Fibroblast of skin of right quadriceps (primary cell): ENCODE data around the gene STAT3.
"Not testable (repeated sequence)": the region's sequence is repeated elsewhere in the genome, so short reads cannot be mapped to it uniquely, and the experiment has no call there.

Experiments used
- DNase-seq: peaks from one replicate; pipeline ENCODE4 v3.0.0-alpha.2; 2013

STAT3 gene

DNA sequence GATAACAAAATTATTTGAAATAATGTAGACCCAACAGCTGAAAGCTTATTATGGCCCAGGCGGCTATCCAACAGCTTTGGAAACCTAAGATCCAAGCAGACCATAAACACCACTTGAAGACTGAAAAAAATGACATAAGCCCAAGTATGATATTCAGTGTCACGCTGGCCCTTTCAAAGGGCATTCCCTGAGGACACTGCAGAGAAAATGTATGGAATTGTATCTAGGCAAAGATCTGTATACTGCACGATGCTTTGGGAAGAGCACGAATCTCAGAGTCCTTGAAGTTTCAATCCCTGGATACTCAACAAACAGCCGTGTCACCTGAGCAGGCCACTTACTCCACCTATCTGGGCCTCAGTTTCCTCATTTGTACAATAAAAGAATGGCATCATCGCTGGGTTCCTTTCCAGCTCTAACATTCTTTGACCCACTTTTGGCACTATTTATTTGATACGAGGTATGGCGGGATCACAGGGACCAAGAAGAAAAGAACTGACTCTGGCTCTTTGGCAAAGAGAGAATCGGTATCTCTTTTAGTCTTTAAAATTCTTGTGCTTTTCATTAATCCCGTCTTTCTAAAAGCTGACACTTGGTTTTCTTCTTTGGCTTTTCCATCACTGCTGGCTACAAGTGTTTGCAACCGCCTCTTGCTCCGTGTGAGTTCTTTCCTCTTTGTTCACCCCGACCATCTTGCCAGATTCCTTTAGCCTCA lies 113.3 kb downstream of the STAT3 start:
- no peak for DNase-seq

DNA sequence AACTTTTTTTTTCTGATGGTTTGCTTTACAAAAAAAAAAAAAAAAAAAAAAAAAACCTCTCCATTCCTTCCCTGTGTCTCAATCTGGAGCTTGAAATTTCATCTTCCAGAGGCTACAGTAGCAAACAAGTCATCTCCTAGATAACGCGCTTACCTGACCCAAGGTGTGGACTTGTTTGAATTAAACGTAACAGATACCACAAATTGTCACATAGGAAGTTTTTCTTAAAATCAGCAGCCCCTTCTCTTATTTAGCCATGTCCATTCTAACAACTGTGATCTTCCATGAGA lies 114.0 kb downstream of the STAT3 start:
- DNase-seq = no peak

DNA sequence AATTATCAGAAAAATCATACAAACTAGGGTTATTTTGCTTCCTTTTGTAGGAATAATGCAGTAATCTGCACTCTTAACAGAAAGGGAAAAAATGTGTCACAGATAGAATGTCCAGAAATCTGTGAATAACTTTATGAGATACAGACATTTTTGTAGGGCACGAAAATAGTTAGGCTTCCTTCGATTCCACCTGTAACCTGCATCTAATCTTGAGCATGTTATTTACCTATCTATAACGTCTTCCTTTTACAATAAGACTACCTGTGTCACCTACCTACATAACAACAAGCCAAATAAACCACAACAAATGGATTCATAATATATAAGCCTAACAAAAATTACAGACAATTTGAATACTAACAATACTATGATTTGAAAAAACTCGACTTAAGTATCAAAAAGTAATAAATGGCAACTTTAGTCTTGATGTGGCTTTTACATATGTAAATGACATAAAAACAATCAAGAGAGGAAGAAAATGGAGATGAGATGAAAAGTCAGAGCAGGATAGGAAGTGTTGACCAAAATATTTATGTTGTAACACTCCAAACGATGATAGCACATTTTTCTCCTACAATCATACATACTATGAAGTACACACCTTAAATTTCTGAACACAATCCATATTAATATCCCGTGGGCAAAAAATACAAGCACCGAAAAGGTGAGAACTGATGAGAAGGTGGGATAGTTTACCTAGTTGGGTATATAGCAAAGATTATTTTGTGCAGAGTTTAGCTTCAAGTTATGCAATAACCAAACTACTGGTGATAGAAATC lies 114.6 kb downstream of the STAT3 start:
- no peak for DNase-seq

DNA sequence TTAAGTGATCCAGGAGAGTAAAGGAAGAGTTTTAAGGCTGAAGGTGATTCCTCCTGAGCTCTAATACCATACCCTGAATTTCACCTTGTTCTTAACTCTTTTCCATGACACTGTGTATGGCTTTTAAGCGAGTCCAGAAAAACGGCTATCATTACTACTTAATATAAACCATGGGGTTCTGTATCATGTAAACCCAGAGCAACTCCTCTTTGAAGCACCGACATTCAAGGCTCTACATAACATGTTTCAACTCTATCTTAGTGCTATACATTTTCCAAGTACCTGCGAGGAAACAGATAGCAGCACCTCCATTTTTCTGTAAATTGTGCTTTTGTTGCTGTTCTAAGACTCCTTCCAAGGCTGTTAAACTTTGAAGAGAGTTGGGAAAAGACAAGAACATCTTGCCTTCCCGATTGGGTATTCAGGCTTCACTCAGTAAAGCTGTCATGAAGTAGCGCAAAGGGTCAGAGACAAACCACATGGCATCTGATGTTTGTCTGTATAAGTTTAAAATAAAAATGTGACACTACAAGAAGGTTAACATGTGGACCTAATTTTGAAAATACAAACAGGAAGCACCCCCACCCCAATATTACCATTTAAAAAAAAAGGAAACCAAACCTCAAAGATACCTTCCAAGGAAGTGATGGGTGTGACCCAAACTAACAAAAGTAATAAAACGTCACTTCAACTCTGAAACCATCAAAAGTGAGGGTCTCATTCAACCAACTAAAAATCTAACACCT lies 115.9 kb downstream of the STAT3 start:
- DNase-seq = no peak

DNA sequence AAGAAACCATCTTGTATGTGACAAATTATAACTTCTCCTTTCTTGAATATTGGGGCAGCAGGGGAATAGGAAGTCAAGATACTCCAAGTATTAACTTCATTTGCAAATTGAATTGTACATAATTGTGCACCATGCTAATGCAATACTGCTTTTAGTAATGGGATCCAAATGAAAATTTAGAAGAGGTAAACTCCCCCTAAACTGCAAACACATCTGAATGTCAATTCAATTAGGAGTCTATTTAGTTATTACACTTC lies 116.5 kb downstream of the STAT3 start:
- DNase-seq = no peak

DNA sequence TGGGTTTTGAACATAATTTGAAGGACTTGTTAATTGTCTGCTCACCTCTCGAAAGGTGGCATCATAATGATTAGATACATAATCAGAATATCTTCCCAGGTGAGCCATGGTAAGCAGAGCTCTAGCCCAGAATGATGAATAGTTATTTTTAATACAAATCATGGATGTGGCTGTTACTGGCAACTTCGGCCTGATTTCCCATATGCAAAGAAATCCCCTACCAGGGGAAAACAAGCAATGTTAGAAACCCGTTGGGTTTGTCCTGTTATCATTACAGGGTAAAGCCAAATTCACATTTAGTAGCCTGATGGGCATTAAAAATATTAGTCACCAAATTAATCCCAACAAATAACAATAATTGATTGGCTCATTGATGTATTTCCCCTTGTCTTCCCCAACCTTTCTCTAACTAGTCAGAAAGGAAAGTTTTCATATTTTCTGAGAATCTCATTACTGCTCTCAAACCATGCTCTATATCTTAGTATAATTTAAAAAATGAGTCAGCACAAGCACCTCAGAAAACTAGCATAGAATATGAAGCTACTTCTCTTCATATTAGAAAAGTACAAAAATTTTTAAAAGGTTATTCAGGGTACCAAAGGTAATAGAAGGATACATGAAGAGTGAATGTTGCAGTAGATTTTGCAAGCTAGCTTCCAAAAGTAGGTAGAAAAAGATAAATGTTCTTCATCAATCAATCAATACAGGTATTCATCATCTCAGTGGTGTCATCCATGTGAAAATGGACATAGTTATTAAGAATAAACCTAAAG lies 117.0 kb downstream of the STAT3 start:
- DNase-seq = no peak

DNA sequence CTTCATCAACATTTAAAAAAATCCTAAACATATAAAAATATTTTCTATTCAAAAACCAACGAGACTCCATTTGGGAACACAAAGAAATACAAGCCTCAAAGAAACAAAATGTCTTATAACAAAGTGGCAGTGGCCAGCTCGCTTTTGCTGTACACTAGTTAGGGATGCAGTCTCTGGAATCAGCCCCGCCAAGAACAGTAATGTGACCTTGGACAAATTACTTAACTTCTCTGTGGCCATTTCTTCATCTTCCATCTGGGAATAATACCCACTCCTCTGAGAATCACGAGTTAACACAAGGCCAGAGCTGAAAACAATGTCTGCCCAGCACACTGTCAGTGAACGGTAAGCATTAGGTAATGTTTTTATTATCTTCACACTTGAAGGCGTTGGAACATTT lies 117.6 kb downstream of the STAT3 start:
- no peak for DNase-seq

DNA sequence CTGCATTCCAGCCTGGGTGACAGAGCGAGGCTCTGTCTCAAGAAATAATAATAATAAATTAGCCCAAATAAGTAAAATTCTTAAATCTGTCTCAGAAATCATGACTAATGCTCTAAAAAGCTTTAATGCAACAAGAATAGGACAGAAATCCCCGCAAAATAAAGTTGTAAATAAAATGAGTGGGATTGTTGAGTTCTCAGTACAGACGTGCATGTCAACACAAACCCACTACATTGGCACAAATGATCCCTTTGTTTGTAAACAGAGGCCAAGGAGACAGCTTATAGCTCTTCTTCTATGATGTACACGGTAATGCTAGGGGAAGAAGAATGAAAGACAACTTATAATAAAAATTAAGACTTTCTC lies 118.1 kb downstream of the STAT3 start:
- peak; percentile 50 for DNase-seq

DNA sequence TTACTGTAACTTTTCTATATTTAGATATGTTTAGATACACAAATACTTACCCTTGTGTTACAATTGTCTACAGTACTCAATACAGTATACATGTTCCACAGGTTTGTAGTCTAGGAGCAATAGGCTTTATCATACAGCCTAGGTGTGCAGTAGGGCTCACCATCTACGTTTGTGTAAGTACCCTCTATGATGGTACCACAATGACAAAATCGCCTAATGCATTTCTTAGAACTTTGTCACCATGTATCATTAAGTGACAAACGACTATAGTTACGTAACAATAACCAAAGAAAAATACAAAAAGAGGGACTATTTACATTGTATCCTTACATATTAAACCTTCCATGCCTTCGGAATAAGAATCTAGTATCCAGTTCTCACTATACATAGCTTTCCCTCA lies 120.0 kb downstream of the STAT3 start:
- no peak for DNase-seq

DNA sequence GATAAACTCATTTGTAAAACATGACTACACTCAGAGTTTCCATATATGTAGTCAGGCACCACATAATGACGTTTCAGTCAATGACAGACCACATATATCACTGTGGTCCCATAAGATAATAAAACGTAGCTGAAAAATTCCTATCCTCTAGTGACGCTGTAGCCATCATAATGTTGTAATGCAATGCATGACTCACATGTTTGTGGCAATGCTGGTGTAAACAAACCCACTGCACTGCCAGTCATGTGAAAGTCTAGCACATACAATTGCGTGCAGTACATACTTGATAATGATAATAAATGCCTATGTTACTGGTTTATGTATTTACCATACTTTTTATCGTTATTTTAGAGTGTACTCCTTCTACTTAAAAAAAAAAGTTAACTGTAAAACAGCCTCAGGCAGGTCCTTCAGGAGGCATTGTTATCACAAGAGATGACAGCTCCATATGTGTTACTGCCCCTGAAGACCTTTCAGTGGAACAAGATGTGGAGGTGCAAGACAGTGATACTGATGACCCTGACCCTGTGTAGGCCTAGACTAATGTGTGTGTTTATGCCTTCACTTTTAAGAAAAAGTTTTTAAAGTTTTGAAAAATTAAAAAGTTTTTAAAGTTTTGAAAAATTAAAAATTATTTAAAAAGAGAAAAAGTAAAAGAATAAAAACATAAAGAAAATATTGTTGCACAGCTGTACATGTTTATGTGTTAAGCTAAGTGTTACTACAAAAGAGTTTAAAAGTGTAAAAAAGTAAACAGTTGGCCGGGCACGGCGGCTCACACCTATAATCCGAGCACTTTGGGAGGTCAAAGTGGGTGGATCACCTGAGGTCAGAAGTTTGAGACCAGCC lies 121.1 kb downstream of the STAT3 start:
- peak; percentile 87 for DNase-seq

DNA sequence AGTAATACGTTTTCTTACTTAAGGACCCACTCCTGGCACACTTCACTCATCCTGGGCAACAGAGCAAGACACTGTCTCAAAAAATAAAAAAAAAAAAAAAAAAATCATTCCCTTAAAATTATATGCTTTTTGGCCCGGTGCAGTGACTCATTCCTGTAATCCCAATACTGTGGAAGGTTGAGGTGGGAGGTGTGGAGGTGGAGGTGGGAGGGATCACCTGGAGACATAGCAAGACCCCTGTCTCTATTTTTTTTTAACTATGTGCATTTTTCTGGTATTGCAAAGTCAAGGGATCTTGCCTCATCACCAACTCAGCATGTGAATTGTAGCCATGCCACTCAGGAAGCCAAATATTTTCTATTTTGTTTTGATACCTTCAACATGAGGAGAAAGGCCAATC lies 121.8 kb downstream of the STAT3 start:
- DNase-seq = no peak

DNA sequence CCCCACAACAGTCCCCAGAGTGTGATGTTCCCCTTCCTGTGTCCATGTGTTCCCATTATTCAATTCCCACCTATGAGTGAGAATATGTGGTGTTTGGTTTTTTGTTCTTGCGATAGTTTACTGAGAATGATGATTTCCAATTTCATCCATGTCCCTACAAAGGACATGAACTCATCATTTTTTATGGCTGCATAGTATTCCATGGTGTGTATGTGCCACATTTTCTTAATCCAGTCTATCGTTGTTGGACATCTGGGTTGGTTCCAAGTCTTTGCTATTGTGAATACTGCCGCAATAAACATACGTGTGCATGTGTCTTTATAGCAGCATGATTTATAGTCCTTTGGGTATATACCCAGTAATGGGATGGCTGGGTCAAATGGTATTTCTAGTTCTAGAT lies 123.9 kb downstream of the STAT3 start:
- not testable (repeated sequence) for DNase-seq
